DMS79 (cell line): ENCODE data around the gene VMA21.
A peak's percentile ranks its signal among the peaks of the same experiment; 100 is the strongest.

ENCODE experiments used
- DNase-seq: peaks from one replicate; lab custom pipeline; 2025; lab: John Stamatoyannopoulos, UW

Gene VMA21, protein sequence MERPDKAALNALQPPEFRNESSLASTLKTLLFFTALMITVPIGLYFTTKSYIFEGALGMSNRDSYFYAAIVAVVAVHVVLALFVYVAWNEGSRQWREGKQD

GRCh38 chrX:151396825-151397740 is at the start of gene VMA21:
VMA21 (plus strand) TSS chrX:151397206; CDS start chrX:151397309, 103 bp downstream.
- peak; percentile 68 for DNase-seq

DNA sequence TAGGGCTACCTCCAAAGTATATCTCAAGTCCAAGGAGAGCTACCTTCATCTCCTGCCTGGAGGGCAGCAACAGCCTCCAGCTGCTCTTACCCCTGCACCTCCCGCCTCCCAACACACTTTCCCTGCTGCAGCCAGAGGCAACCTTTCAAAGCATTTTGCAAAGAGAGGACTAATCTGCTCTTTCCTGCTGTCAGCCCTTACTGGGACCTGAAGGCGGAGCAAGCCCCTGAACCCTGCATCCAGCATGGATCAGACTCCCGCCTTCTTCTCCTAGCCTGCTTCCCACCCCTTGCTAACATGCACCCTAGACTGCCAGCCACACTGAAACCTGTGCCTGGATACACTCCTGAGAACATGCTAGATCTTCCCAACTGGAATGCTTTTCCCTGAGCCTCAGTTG is 37.7 kb upstream of the VMA21 start:
- no peak for DNase-seq

DNA sequence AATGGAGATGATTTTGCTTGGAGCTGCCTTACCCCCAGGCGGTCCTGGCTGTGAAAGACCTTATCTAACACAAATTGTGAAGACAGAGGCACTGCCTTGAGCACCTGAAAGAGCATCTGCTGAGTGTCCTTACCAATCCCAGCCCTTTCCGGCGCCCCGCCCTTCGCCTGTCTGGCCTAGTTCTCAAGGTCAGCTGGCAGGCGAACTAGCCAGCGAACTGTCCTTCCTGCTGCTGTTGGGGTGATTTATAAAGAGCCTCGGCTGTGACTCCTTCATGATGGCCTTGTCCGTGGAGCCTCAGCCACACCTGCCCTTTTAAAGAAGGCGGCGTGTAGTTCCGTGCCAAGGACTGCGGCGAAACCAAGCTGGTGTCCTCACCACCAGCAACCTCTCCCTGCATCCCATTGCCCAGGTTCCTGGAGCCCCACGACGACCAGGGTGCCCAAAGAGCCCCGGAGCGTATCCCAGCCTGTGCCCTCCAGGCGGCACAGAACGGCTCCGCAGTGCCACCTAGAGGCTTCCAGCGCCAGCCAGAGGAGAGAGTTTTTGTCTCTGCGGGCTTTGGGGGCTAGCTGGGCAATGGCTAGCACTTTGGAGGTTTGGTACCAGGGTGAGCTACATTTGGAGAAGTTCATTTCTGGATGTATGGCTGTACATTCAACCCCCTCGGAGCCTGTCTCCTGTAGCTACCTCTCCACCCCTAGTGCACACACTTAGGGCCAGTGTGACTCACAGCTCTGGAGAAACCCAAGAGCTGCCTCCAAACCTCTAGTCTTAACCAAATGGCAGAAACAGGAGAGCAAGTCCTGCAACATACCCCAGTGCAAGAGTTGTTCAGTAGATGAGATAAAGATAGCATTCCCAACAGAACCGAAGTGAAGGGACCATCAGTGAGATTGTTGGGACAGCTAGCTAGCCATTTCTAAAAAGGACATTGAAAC is 36.8 kb upstream of the VMA21 start:
- DNase-seq: no peak

- no peak for DNase-seq
Measured at GRCh38 chrX:151363316-151363715, 33.7 kb upstream of the VMA21 start.

DNA sequence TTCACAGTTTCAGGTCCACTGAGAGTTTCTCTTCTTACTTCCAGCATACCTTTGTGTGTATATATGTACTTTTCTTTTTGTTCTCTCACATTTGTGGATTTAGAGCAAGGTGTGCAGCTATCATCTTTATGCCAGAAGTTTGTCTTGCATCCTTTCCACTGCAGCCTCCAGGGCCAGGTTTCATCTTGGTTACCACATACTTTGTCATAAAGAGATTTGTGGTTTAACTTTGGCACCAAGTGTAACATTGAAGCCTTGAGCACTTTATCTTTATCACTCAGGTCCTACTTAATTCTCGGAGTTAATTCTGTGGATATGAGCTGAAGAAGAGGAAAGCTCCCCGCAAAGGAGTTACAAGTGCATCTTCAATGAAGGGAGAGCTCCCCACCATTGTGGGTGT is 31.4 kb upstream of the VMA21 start:
- DNase-seq: no peak

DNA sequence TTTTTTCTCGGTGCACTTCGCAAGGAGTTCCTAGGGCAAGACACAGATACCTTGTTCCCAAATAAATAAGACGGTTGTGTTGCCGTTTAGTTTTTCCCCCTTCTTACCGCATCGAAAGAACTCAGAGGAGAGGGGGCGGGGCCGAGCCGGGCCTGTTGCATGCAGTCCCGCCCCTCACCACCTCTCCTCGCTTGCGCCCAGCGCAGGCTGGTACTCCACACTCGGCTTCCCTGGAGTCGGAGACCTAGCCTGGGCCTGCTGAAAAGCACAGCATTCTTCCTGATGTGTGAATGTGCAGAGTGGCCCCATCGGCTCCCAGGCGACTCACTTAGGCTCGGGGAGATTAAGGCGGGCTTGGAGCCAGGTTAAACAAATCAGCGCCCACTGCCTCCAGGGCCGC is 26.1 kb upstream of the VMA21 start:
- DNase-seq: no peak

DNA sequence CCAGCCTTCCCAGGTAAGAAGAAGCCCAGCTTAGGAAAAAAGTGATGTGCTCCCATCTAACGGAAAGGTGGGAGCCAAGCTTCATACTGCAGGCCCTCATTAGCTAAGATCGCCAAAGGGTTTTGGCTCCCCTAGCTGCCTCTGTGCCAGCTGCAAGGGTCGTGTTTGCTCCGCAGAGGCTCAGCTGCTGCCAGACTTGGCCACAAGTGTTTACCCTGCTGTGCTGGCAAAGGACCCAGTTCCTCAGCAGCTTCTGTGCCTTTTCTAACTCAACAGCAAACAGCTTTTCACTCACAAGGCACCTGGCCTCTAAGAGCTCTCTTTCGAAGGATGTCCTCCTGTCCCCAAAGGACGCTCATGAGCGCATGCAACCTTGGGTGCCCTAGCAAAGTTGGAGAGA is 12.2 kb upstream of the VMA21 start:
- DNase-seq: peak; percentile 50

DNA sequence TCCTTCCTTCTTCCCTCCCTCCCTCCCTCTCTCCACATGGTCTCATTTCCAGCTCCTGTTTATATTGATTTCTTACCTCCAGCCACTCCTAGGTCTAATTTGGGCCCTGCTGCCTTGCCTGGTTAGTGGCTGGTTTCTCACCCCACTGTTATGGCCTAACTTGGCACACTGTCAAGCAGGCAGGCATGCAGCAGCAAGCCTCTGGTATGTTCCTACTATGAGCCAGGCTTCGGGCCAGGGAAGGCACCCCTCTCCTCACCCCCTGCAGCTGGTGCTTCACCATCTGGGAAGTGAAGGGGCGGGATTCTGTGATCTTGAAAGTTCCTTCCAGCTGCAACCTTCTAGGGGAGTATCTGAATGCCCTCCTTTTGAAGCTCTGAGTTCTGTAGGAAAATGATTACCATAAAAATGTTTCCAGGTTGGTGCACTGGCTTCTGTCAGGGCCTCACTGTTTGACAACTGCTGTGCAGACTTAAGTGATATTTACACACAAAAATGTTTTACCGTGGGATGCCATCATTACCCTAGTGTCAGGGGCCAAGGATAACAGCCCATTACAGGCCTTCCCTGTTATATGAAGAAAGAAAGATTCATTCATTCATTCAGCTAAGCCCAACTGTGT is 10.1 kb upstream of the VMA21 start:
- peak; percentile 14 for DNase-seq

DNA sequence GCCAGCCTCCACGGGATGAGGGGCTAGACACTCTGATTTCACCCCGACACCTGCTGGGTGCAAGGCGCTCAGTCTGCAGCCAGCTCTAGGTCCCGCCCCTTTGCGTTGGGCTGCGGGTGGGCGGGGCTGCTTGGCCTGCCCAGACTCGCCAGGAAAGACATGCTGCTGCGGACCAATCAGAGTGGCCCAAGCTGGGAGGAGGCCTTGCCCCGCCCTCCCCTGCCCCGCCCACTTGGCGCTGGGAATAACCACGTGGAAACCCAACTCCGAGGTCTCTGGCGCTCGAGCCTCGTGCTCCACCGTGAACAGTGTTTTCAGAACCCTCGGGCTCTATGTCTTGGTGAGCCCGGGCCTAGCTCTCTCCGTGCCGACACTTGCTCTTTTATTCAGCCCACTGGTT is 5.3 kb upstream of the VMA21 start:
- no peak for DNase-seq

- no peak for DNase-seq
Measured at GRCh38 chrX:151393514-151393913, 3.5 kb upstream of the VMA21 start.

DNA sequence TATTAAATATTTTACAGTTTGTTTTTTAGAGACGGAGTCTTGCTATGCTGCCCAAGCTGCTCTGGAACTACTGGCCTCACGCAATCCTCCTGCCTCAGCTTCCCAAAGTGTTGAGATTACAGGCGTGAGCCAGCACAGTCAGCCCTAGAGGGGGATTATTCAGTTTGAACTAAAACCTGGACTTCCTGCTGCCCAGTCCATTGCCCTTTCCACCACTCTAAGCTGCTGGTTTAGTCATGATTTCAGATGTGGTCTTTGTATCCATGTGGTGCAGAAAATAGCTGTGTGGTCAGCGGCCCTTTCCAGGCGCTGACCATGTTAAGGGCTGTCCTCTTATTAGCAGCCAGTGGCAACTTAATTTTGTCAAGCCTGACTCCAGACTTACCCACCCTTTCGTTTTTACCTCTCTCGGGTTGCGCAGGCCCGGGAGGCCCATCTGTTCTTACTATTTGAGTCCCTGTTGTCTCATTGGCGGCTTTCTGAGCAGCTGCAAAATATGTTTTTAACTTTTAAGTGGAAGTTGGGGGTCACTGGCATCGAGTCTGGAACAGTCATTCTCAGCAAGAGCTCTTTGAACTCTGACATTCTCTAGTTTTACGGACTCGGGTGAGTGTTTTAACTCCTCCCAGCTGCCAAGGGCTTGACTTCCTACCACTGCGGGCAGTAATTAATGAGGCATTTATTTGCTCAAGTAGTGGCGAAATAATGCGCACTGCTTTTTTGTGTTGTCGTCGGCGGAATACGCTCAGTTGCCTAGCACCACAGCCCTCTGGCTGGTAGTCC is 773 bp upstream of the VMA21 start:
- no peak for DNase-seq

DNA sequence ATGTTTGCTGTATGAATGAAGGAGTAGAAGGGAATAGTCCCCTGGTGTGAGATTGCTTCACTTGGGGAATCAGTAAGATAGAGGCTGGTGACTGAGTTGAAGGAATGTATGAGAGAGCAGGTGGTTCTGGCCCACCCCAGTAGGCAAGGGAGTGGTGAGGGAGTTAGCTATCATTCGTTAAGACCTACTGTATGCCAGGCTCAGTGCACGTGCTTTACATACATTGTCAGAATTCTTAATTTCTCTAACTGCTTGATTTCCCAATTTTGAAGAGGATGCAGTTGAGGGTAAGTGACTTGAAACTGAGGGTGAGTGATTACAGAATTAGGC is 700 bp downstream of the VMA21 start:
- no peak for DNase-seq

- no peak for DNase-seq
Measured at GRCh38 chrX:151398346-151398745, 1.3 kb downstream of the VMA21 start.

- DNase-seq: no peak
Measured at GRCh38 chrX:151402719-151403390, 5.8 kb downstream of the VMA21 start.

DNA sequence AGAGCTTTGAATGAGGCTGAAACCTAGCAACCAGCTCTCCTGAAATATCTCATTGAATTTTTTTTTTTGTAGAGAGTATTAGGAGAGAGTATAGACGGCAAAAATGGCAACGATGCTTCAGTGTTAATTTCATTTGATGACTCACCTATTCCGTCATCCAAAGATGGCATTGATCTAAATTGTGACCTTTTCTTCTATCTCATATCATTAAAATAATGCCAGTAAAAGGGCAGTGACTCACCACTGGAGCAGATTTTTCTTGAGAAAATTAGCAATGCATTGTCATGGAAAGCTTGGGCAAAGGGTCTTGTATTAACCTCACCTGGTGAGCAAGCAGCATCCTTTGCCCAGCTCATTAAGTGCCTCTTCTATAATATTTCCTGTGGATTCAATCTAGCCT is 19.6 kb downstream of the VMA21 start:
- no peak for DNase-seq

GRCh38 chrX:151419782-151420181 is 22.8 kb downstream of the VMA21 start:
- no peak for DNase-seq

- DNase-seq: no peak
Measured at GRCh38 chrX:151424505-151424904, 27.5 kb downstream of the VMA21 start.

DNA sequence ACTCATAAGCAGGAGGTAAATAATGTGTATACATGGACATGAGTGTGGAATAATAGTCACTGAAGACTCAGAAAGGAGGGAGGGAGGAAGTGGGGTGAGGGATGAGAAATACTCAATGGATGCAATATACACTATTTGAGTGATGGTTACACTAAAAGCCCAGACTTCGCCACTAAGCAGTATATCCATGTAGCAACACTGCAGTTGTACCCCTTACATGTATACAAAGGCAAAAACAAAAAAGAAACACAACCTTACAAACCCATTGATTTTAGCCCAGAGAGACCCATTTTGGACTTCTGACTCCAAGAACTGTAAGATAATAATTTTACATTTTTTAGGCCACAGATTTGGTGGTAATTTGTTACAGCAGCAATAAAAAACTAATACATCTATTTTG is 51.5 kb downstream of the VMA21 start:
- DNase-seq: no peak

DNA sequence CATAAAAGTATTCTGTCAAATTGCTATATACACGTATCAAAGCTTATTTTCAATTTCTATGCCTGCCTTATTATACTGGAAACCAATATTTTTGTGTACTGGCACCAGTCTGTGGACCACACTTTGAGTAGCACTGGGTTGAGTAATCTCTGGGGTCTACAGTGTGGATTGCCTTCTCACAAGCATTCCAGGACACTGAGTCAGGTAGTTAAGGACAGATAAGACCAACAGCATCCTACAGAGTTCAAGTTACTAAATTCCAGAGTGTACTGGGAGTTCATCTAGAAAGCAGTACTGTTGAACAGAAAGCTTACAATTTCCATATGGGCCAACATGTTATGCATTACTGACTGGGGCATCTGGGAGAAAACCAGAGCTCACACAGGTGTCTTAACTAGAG is 61.8 kb downstream of the VMA21 start:
- no peak for DNase-seq
